Measurements from ENCODE around the gene PRR3.
"Not testable (repeated sequence)": the region's sequence is repeated elsewhere in the genome, so short reads cannot be mapped to it uniquely, and the experiment has no call there.

The PRR3 gene

GRCh38 chr6:30516754-30517076, 40.4 kb upstream of the PRR3 start:
- H3K27ac ChIP-seq (ENCODE audit: insufficient read depth, low read depth, low read length, poor library complexity, severe bottlenecking); H3K9me3 ChIP-seq (ENCODE audit: control insufficient read depth, low read length); H3K4me1 ChIP-seq (ENCODE audit: control insufficient read depth, insufficient read depth, low read length); H3K27me3 ChIP-seq (ENCODE audit: control insufficient read depth, insufficient read depth, low read length, poor library complexity, severe bottlenecking); H3K36me3 ChIP-seq (ENCODE audit: control insufficient read depth, insufficient read depth, low read length): not testable (repeated sequence)
- H3K4me3 ChIP-seq (ENCODE audit: insufficient read depth, low read depth, low read length) = peak overlapping the region; percentile 25
- WGBS, 2 experiments = 85 to 88% methylated on average over 8 to 9 of the region's 9 CpGs

GRCh38 chr6:30517767-30518504, 39.2 kb upstream of the PRR3 start:
- not testable (repeated sequence) for H3K27me3 ChIP-seq (ENCODE audit: control insufficient read depth, insufficient read depth, low read length, poor library complexity, severe bottlenecking); H3K36me3 ChIP-seq (ENCODE audit: control insufficient read depth, insufficient read depth, low read length); H3K4me1 ChIP-seq (ENCODE audit: control insufficient read depth, insufficient read depth, low read length); H3K27ac ChIP-seq (ENCODE audit: insufficient read depth, low read depth, low read length, poor library complexity, severe bottlenecking); H3K9me3 ChIP-seq (ENCODE audit: control insufficient read depth, low read length); H3K4me3 ChIP-seq (ENCODE audit: insufficient read depth, low read depth, low read length)
- WGBS, 2 experiments = 90 to 96% methylated on average over 21 of the region's 21 CpGs

- H3K27ac ChIP-seq (ENCODE audit: insufficient read depth, low read depth, low read length, poor library complexity, severe bottlenecking); H3K9me3 ChIP-seq (ENCODE audit: control insufficient read depth, low read length); H3K36me3 ChIP-seq (ENCODE audit: control insufficient read depth, insufficient read depth, low read length); H3K4me1 ChIP-seq (ENCODE audit: control insufficient read depth, insufficient read depth, low read length); H3K4me3 ChIP-seq (ENCODE audit: insufficient read depth, low read depth, low read length); H3K27me3 ChIP-seq (ENCODE audit: control insufficient read depth, insufficient read depth, low read length, poor library complexity, severe bottlenecking): not testable (repeated sequence)
- 90% methylated on average over 19 of the region's 19 CpGs for WGBS, 2 experiments
Observed at GRCh38 chr6:30518505-30519145, 38.5 kb upstream of the PRR3 start.

GRCh38 chr6:30520522-30520921, 36.6 kb upstream of the PRR3 start:
- H3K9me3 ChIP-seq (ENCODE audit: control insufficient read depth, low read length) = no peaks in the 10 kb centered on the region
- H3K36me3 ChIP-seq (ENCODE audit: control insufficient read depth, insufficient read depth, low read length) = no peaks in the 10 kb centered on the region
- no peak overlapping the region for H3K27ac ChIP-seq (ENCODE audit: insufficient read depth, low read depth, low read length, poor library complexity, severe bottlenecking)
- no peaks in the 10 kb centered on the region for H3K27me3 ChIP-seq (ENCODE audit: control insufficient read depth, insufficient read depth, low read length, poor library complexity, severe bottlenecking)
- H3K4me3 ChIP-seq (ENCODE audit: insufficient read depth, low read depth, low read length) = no peak overlapping the region
- 91 to 97% methylated on average over 6 of the region's 6 CpGs for WGBS, 2 experiments
- no peaks in the 10 kb centered on the region for H3K4me1 ChIP-seq (ENCODE audit: control insufficient read depth, insufficient read depth, low read length)

- not testable (repeated sequence) for H3K4me3 ChIP-seq (ENCODE audit: insufficient read depth, low read depth, low read length); H3K27me3 ChIP-seq (ENCODE audit: control insufficient read depth, insufficient read depth, low read length, poor library complexity, severe bottlenecking); H3K27ac ChIP-seq (ENCODE audit: insufficient read depth, low read depth, low read length, poor library complexity, severe bottlenecking); H3K4me1 ChIP-seq (ENCODE audit: control insufficient read depth, insufficient read depth, low read length); H3K9me3 ChIP-seq (ENCODE audit: control insufficient read depth, low read length); H3K36me3 ChIP-seq (ENCODE audit: control insufficient read depth, insufficient read depth, low read length)
- WGBS, 2 experiments = 91 to 94% methylated on average over 7 of the region's 7 CpGs
Observed at GRCh38 chr6:30521082-30521481, 36.0 kb upstream of the PRR3 start.

- not testable (repeated sequence) for H3K27ac ChIP-seq (ENCODE audit: insufficient read depth, low read depth, low read length, poor library complexity, severe bottlenecking); H3K36me3 ChIP-seq (ENCODE audit: control insufficient read depth, insufficient read depth, low read length)
- WGBS, 2 experiments = 91 to 93% methylated on average over 5 of the region's 5 CpGs
Observed at GRCh38 chr6:30521952-30522351, 35.1 kb upstream of the PRR3 start.

GRCh38 chr6:30526444-30526843, 30.7 kb upstream of the PRR3 start:
- H3K27me3 ChIP-seq (ENCODE audit: control insufficient read depth, insufficient read depth, low read length, poor library complexity, severe bottlenecking); H3K36me3 ChIP-seq (ENCODE audit: control insufficient read depth, insufficient read depth, low read length); H3K9me3 ChIP-seq (ENCODE audit: control insufficient read depth, low read length); H3K4me3 ChIP-seq (ENCODE audit: insufficient read depth, low read depth, low read length); H3K27ac ChIP-seq (ENCODE audit: insufficient read depth, low read depth, low read length, poor library complexity, severe bottlenecking); H3K4me1 ChIP-seq (ENCODE audit: control insufficient read depth, insufficient read depth, low read length): not testable (repeated sequence)
- WGBS, 2 experiments = 87 to 100% methylated on average over 2 of the region's 3 CpGs

More at GRCh38 chr6:30521952-30522351, 35.1 kb upstream of the PRR3 start:
- not testable (repeated sequence) for H3K9me3 ChIP-seq (ENCODE audit: control insufficient read depth, low read length); H3K27me3 ChIP-seq (ENCODE audit: control insufficient read depth, insufficient read depth, low read length, poor library complexity, severe bottlenecking); H3K4me1 ChIP-seq (ENCODE audit: control insufficient read depth, insufficient read depth, low read length); H3K4me3 ChIP-seq (ENCODE audit: insufficient read depth, low read depth, low read length)

- H3K4me3 ChIP-seq (ENCODE audit: insufficient read depth, low read depth, low read length); H3K27ac ChIP-seq (ENCODE audit: insufficient read depth, low read depth, low read length, poor library complexity, severe bottlenecking); H3K27me3 ChIP-seq (ENCODE audit: control insufficient read depth, insufficient read depth, low read length, poor library complexity, severe bottlenecking); H3K4me1 ChIP-seq (ENCODE audit: control insufficient read depth, insufficient read depth, low read length); H3K9me3 ChIP-seq (ENCODE audit: control insufficient read depth, low read length); H3K36me3 ChIP-seq (ENCODE audit: control insufficient read depth, insufficient read depth, low read length): not testable (repeated sequence)
- 92 to 95% methylated on average over 17 of the region's 17 CpGs for WGBS, 2 experiments
Observed at GRCh38 chr6:30529349-30529875, 27.7 kb upstream of the PRR3 start.

GRCh38 chr6:30530014-30530413, 27.1 kb upstream of the PRR3 start:
- H3K27ac ChIP-seq (ENCODE audit: insufficient read depth, low read depth, low read length, poor library complexity, severe bottlenecking) = no peak overlapping the region
- H3K27me3 ChIP-seq (ENCODE audit: control insufficient read depth, insufficient read depth, low read length, poor library complexity, severe bottlenecking) = no peaks in the 10 kb centered on the region
- no peaks in the 10 kb centered on the region for H3K36me3 ChIP-seq (ENCODE audit: control insufficient read depth, insufficient read depth, low read length)
- no peak overlapping the region for H3K4me3 ChIP-seq (ENCODE audit: insufficient read depth, low read depth, low read length)
- H3K4me1 ChIP-seq (ENCODE audit: control insufficient read depth, insufficient read depth, low read length) = no peaks in the 10 kb centered on the region
- whole genome bisulfite sequencing, 2 experiments = 71 to 85% methylated on average over 2 of the region's 2 CpGs
- no peaks in the 10 kb centered on the region for H3K9me3 ChIP-seq (ENCODE audit: control insufficient read depth, low read length)

GRCh38 chr6:30533460-30534294, 23.4 kb upstream of the PRR3 start:
- H3K4me3 ChIP-seq (ENCODE audit: insufficient read depth, low read depth, low read length) = no peak overlapping the region
- H3K9me3 ChIP-seq (ENCODE audit: control insufficient read depth, low read length) = no peaks in the 10 kb centered on the region
- no peaks in the 10 kb centered on the region for H3K4me1 ChIP-seq (ENCODE audit: control insufficient read depth, insufficient read depth, low read length)
- WGBS, 2 experiments = 85 to 92% methylated on average over 14 of the region's 15 CpGs
- H3K27me3 ChIP-seq (ENCODE audit: control insufficient read depth, insufficient read depth, low read length, poor library complexity, severe bottlenecking) = no peaks in the 10 kb centered on the region
- no peaks in the 10 kb centered on the region for H3K36me3 ChIP-seq (ENCODE audit: control insufficient read depth, insufficient read depth, low read length)
- H3K27ac ChIP-seq (ENCODE audit: insufficient read depth, low read depth, low read length, poor library complexity, severe bottlenecking) = no peak overlapping the region
